Activated CD4-positive, alpha-beta T cell treated with anti-CD3 and anti-CD28 coated beads for 1 hour (primary cell): ENCODE data around the gene EMID1.
A peak's percentile ranks its signal among the peaks of the same experiment; 100 is the strongest.

Experiments used
- DNase-seq: peaks from one replicate; pipeline ENCODE4 v3.0.0-alpha.2; 2020

The EMID1 gene

DNA sequence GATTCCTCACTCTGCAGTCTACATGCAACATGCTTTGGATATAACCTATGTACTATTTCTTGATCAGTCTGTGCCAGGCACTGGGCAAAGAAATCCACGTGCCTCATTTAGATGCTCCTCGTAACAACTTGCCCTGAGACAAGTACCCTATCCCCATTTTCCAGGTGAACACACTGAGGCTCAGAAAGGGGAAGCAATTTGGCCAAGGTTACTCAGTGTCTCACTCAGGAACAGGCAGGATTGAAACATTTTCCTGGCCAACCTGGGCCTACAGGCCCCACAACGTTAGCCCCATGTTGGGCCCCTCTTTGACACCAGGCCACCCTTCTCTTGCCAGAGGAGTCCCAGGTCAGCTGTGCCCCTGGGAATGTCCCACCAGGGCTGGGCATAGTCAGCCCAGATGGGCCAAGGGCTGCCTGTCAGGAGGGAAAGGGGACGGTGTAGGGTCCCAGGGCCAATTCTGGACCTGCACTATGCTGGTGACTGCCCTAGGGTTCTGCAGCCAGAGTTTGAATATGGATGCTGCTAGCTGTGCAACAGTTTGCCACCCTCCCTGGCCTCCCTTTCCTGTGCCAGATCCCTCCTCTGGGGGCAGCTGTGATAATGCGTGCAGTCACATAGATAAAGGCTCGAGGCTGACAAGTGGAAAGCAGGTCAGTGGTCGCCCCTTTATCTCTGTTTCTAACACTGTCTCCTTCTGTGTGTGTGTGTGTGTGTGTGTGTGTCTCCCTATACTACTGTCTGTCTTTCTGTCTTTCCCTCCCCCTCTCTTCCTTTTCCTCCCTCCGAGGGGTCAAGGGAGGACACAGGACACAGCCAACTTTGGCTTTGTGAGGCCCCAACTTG, 10.4 kb upstream of the EMID1 start:
- DNase-seq, result no peak

DNA sequence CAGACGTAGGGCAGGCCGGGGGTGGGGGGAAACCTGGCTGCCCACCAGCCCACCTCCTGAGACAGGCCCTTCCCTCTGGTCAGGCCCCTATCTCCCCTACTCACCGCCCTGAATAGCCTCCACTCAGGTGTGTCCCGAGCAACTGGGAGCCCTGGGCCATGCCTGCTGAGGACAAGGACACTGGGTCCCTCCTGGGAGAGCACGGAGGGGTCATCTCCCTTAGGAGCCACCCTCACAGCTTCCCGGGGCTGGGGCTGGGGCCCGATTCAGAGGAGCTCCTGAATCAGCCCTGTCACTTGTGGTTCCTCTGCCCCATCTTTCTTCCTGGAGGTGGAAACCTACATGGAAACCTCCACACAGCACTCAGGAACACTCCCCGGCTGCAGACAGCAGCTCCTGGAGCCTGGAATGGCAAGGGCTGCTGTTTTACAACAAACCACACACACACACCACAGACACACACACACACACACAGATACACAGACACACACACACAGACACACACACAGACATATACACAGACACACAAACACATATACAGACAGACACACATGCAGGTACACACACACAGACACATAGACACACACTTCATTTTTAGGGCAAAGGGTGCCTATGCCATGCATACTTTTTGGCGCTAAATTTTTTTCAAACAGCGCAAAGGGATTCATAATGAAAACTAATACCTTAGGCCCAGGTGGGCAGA, 9.6 kb upstream of the EMID1 start:
- DNase-seq, result no peak

- DNase-seq, result no peak
These were observed 8.6 kb upstream of the EMID1 start for GRCh38 chr22:29197096-29197495.

GRCh38 chr22:29198240-29198639, 7.5 kb upstream of the EMID1 start:
- DNase-seq, result no peak

- no peak for DNase-seq
These were observed 5.8 kb upstream of the EMID1 start for GRCh38 chr22:29199702-29200400.

DNA sequence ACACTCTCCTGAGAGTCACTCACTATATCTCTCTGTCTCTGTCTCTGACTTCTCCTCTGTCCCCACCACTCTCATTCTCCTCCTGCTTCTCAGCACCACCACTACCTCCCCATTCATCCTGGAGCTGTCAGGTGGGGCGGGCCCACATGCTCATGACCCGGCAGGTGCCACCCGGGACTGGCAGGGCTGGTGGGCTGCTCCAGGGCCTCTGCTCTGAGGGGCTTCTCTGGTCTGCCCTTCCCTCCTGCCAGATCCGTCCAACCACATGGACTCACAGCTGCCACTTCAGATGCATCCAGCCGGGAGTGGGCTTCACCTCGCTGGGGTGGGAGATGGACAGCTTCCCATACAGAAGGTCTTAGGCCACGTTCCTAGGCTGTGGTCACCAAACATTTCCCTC, 4.8 kb upstream of the EMID1 start:
- no peak for DNase-seq

DNA sequence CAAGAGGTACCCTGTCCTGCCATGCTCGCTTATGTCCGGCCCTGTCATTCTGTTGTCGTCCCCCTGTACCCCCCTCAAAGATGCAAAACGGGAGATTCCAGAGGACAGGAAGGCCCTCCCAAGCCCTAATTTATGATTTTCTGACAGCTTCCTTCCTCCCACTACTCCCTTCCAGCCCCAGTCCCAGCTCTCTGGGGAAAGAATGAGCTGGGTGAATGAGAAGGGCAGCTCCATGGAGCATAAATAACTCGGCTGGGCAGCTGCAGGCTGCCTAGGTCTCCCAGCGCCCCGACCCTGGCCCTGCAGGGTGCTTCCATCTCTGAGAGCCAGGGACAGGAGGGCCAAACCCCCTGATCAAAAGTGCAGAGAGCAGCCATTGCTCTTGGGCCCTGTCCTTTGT, 3.9 kb upstream of the EMID1 start:
- DNase-seq, result no peak

GRCh38 chr22:29202212-29203192, 3.2 kb upstream of the EMID1 start:
- peak; percentile 17 for DNase-seq

DNA sequence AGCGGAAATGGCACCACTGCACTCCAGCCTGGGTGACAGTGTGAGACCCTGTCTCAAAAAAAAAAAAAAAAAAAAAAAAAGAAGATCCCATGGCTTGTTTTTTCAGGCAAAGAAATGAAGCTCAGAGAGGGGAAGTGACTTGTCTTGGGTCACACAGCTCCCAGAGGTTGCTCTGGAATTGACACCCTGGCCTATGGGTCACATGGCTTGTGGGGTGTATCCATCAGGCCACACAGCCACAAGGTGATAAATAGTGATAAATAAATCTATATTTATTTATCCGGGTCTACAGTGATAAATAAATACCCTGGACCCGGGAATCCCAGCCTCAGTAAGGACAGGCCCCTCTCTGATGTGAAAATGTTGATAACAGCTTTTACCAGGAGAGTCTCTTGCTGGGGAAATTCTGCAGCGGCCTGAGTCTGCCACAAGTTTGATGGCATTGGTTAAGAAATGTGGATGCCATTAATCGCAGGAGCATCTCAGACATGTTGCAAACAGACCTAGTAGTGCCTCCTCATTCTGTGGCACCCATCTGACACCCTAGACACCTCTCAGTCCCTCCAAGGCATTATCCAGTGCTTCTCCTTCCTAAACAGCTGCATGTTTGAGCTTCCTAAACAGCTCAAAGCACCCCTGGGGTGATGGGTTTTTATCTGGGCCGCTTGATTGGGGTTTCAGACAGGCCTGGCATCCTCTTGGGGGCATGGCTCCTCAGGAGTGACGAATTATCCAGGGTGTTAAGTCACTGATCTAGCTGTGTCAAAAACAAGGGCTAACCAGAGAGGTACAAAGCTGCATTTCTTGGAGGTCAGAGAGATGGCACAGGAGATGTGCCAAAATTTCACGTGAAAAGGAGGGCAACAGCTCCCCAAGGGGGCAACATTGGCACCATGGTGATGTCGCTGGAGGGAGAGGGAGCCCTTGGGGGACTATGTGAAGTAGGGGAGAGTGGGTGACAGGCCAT, 1.9 kb upstream of the EMID1 start:
- no peak for DNase-seq

GRCh38 chr22:29204455-29205183, 1.1 kb upstream of the EMID1 start:
- DNase-seq, result no peak

GRCh38 chr22:29205252-29205593, 473 bp upstream of the EMID1 start:
- DNase-seq, result no peak

DNA sequence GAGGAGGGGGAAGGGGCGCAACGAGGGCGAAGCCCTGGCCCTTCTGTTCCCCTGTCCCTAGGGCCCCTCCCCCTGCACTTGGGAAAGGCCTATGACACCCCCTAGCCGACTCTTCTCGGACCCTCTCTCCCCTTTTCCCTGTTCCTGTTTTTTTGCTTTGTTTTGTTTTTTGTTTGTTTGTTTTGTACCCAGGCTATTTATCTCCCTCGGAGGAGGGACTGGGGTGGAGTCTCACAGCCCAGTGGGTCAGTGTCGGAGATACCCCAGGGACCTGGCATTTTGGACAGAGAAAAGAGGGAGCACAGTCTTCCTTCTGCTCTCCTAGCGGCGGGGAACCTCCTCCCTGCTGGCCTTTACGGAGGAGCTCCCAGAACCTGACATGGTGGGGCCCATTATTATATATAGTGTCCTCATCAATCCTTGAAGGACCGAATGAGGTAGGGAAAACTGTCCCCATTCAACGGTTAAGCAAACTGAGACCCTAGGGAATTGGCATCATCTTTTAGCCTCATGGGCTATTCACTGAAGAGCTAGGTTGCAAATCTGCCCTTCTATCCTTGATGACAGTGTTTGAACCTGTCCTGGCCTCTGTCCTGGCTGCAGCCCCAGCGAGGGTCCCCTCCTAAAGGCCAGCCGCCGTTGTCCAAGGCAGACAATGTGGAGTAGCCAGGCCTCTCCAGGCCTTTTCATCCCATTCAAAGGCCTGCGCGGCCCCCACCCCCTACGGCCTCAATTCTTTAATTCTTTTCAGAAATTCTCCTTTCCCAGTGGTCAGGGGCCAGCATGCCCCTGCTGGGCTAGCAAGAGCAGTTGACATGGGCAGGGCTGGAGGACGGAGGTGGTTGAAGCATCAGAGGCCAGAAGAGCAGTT, 911 bp downstream of the EMID1 start:
- DNase-seq, result no peak

- DNase-seq, result no peak
These were observed 1.5 kb downstream of the EMID1 start for GRCh38 chr22:29207243-29207550.

GRCh38 chr22:29207562-29208501, 2.1 kb downstream of the EMID1 start:
- no peak for DNase-seq

GRCh38 chr22:29208502-29208862, 2.8 kb downstream of the EMID1 start:
- DNase-seq, result no peak

DNA sequence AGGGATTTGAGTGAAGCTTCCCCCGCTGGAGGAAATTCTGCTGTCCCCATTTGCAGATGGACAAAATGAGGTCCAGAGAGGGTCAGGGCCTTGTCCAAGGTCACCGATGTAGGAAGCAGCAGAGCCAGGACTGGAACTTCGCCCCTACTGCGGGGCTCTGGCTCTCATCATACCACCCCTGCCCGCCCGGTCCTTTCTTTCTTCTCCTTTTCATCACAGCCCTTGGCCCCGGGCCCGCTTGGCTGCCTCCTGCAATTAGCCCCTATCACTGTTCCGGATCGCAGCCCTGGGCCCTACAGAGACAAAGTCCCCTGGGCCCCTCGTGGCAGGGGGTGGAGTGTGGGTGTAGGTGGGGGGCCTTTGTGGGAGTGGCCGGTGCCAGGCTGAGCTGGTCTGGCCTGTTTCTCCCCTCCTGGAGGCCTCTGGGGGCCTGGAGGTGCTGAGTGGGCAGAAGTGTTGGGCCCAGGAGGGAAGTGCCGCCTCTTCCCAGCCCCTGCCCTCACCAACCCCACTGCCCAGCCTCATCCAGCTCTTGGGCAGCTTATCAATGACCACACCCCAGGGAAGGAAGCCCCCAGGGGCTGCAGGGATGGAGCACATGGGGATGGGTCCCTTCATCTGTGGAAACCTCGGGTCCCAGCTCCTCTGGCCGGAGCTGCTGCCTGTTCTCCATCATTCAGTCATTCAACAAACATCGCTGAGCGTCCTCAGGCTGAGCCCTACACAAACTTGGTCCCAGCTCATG, 3.4 kb downstream of the EMID1 start:
- DNase-seq, result no peak

- no peak for DNase-seq
These were observed 3.9 kb downstream of the EMID1 start for GRCh38 chr22:29209624-29209929.

DNA sequence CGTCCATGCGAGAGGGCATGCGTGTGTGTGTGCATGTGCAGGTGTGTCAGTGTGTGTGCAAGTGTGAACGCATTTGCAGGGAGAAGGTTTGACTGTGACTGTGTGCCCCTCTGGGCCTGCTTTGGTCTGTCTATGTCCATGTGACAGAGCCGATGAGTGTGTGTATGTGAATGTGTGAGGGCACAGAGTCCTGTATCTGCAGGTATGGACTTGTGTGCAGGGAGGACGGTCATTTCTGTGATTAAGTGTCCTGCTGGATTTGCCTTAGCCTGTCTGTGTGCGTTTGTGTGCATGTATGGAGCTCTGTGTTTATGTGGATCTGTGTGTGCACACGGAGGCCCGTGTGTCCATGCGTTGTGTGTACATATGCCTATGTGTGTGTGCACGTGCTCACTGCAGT, 5.4 kb downstream of the EMID1 start:
- DNase-seq, result no peak
